IMR-90 (cell line): ENCODE results near the gene CDH3. TPM values are rescaled to one million over a fixed set of nuclear protein-coding genes. Genes with fewer than 3 reads are reported as not detected.

ENCODE experiments used
- ATAC-seq: fragments of 200-7000 bp; cut with Tn5 transposase; 2 replicates; pipeline ENCODE4 v1.9.1; 2020; ENCODE audit warnings: low read depth, mild to moderate bottlenecking, moderate library complexity
- BruUV-seq: library from RNA; stranded (reverse); fragments of 400-500 nt; replicated peaks from 2 replicates; lab custom pipeline; 2021; lab: Mats Ljungman, UMichigan
- CTCF ChIA-PET: fragments of 300-600 bp; formaldehyde crosslinking; extraction: SDS; loops from one replicate; lab custom pipeline; 2021; ENCODE audit warnings: antibody characterized with exemption; lab: Yijun Ruan, JAX
- POLR2A ChIA-PET: fragments of 300-600 bp; sonication (Branson Sonifier 250); formaldehyde crosslinking; loops from one replicate; lab custom pipeline; 2022; ENCODE audit warnings: antibody characterized with exemption; ENCODE audit not compliant: unreplicated experiment; lab: Charles Lee
- DNase-seq: peaks from one replicate; pipeline ENCODE4 v3.0.0; 2013
- H2AFZ ChIP-seq: replicated peaks from 2 replicates; pipeline ENCODE3; 2013; ENCODE audit warnings: low read length, mild to moderate bottlenecking; ENCODE audit not compliant: poor library complexity
- H2AK5ac ChIP-seq: 2 replicates; pipeline ENCODE4 v1.6.1; 2013; ENCODE audit warnings: low read depth, low read length, inconsistent platforms
- H2AK9ac ChIP-seq: replicated peaks from 2 replicates; pipeline ENCODE3; 2013; ENCODE audit warnings: mild to moderate bottlenecking, low read depth, low read length, moderate library complexity; ENCODE audit not compliant: poor library complexity
- H2BK120ac ChIP-seq: 2 replicates; pipeline ENCODE4 v1.6.1; 2013; ENCODE audit warnings: low read depth, low read length, inconsistent platforms
- H2BK15ac ChIP-seq: 3 replicates; pipeline ENCODE4 v1.6.1; 2013; ENCODE audit warnings: low read depth, low read length, inconsistent platforms
- H2BK20ac ChIP-seq: 2 replicates; pipeline ENCODE4 v1.6.1; 2013; ENCODE audit warnings: low read depth, mild to moderate bottlenecking, inconsistent platforms, low read length, moderate library complexity
- H2BK5ac ChIP-seq: 2 replicates; pipeline ENCODE4 v1.6.1; 2013; ENCODE audit warnings: mild to moderate bottlenecking, low read depth, low read length, inconsistent platforms; ENCODE audit not compliant: poor library complexity, severe bottlenecking
- H3K14ac ChIP-seq: replicated peaks from 2 replicates; pipeline ENCODE4 v1.6.1; 2013; ENCODE audit warnings: low read depth, low read length, inconsistent platforms
- H3K18ac ChIP-seq: 2 replicates; pipeline ENCODE4 v1.6.1; 2013; ENCODE audit warnings: low read depth, low read length, control low read depth
- H3K23ac ChIP-seq: 2 replicates; pipeline ENCODE4 v1.6.1; 2013; ENCODE audit warnings: low read depth, low read length, inconsistent platforms
- H3K27ac ChIP-seq: 2 replicates; pipeline ENCODE4 v1.5.1; 2013; ENCODE audit warnings: mild to moderate bottlenecking, control low read depth, low read length; ENCODE audit not compliant: insufficient read depth
- H3K27me3 ChIP-seq: 2 replicates; pipeline ENCODE4 v1.6.1; 2013; ENCODE audit warnings: low read length; ENCODE audit not compliant: control insufficient read depth, insufficient read depth
- H3K36me3 ChIP-seq: 2 replicates; pipeline ENCODE4 v1.6.1; 2013; ENCODE audit warnings: low read length, mixed read lengths; ENCODE audit not compliant: control insufficient read depth, insufficient read depth
- H3K4ac ChIP-seq: 2 replicates; pipeline ENCODE4 v1.6.1; 2013; ENCODE audit warnings: low read depth, low read length, inconsistent platforms
- H3K4me1 ChIP-seq: 2 replicates; pipeline ENCODE4 v1.6.1; 2013; ENCODE audit warnings: low read length, mixed read lengths; ENCODE audit not compliant: control insufficient read depth, insufficient read depth
- H3K4me2 ChIP-seq: 2 replicates; pipeline ENCODE4 v1.6.1; 2013; ENCODE audit warnings: low read depth, mild to moderate bottlenecking, control low read depth, low read length, moderate library complexity
- H3K4me3 ChIP-seq: 2 replicates; pipeline ENCODE4 v1.5.1; 2013; ENCODE audit warnings: low read depth, mild to moderate bottlenecking, control low read depth, low read length, moderate library complexity; ENCODE audit not compliant: insufficient read depth
- H3K56ac ChIP-seq: 2 replicates; pipeline ENCODE4 v1.6.1; 2013; ENCODE audit warnings: low read length, inconsistent platforms; ENCODE audit not compliant: insufficient read depth; ENCODE audit errors: extremely low read depth
- H3K79me1 ChIP-seq, 2 experiments: 2 replicates each; pipeline ENCODE4 v1.6.1; 2013; ENCODE audit warnings: low read length in 2 of 2, inconsistent platforms in 1 of 2, low read depth in 1 of 2
- H3K9ac ChIP-seq: 2 replicates; pipeline ENCODE4 v1.6.1; 2013; ENCODE audit warnings: low read depth, low read length, control low read depth
- H3K9me1 ChIP-seq: 2 replicates; pipeline ENCODE4 v1.6.1; 2013; ENCODE audit warnings: low read length, inconsistent platforms; ENCODE audit not compliant: insufficient read depth
- H3K9me3 ChIP-seq: 2 replicates; pipeline ENCODE4 v1.6.1; 2013; ENCODE audit warnings: low read length; ENCODE audit not compliant: control insufficient read depth, insufficient read depth
- H4K20me1 ChIP-seq: 2 replicates; pipeline ENCODE4 v1.6.1; 2013; ENCODE audit warnings: low read length, inconsistent platforms; ENCODE audit not compliant: insufficient read depth
- H4K5ac ChIP-seq: 2 replicates; pipeline ENCODE4 v1.6.1; 2013; ENCODE audit warnings: mild to moderate bottlenecking, low read depth, low read length, control low read depth
- H4K8ac ChIP-seq, 2 experiments: 2 replicates each; pipeline ENCODE4 v1.6.1; 2013; ENCODE audit warnings: low read depth in 2 of 2, low read length in 2 of 2, control low read depth in 1 of 2, inconsistent platforms in 1 of 2
- H4K91ac ChIP-seq: 2 replicates; pipeline ENCODE4 v1.6.1; 2013; ENCODE audit warnings: low read depth, low read length, inconsistent platforms; ENCODE audit not compliant: insufficient read depth
- BHLHE40 ChIP-seq: fragments of 150-350 bp; IDR thresholded peaks from 2 replicates; pipeline ENCODE4 v1.6.1; 2016; ENCODE audit warnings: mild to moderate bottlenecking, low read depth, low read length
- CEBPB ChIP-seq: IDR thresholded peaks from 2 replicates; pipeline ENCODE4 v1.6.1; 2012; ENCODE audit warnings: low read depth, low read length, improper control_type of control experiment
- CHD1 ChIP-seq: IDR thresholded peaks from 2 replicates; pipeline ENCODE4 v1.6.1; 2012; ENCODE audit warnings: low read depth, low read length, improper control_type of control experiment
- CTCF ChIP-seq: conservative IDR thresholded peaks from 2 replicates; pipeline ENCODE4 v1.5.1; 2012; ENCODE audit warnings: mild to moderate bottlenecking, low read depth, low read length, improper control_type of control experiment
- ELK1 ChIP-seq: fragments of 150-350 bp; IDR thresholded peaks from 2 replicates; pipeline ENCODE4 v1.6.1; 2016; ENCODE audit warnings: low read depth, mild to moderate bottlenecking, low read length, moderate library complexity, borderline replicate concordance
- FOS ChIP-seq: fragments of 150-350 bp; IDR thresholded peaks from 2 replicates; pipeline ENCODE4 v1.6.1; 2016; ENCODE audit warnings: low read depth, low read length
- MAFK ChIP-seq: IDR thresholded peaks from 2 replicates; pipeline ENCODE4 v1.6.1; 2012; ENCODE audit warnings: low read depth, low read length, improper control_type of control experiment
- MAZ ChIP-seq: IDR thresholded peaks from 2 replicates; pipeline ENCODE4 v1.6.1; 2012; ENCODE audit warnings: low read depth, mild to moderate bottlenecking, low read length, improper control_type of control experiment, moderate library complexity, borderline replicate concordance
- MXI1 ChIP-seq: IDR thresholded peaks from 2 replicates; pipeline ENCODE4 v1.6.1; 2012; ENCODE audit warnings: low read depth, mild to moderate bottlenecking, low read length, moderate library complexity, borderline replicate concordance
- NFE2L2 ChIP-seq: fragments of 150-350 bp; IDR thresholded peaks from 2 replicates; pipeline ENCODE4 v1.6.1; 2016; ENCODE audit warnings: low read depth, mild to moderate bottlenecking, low read length
- POLR2A ChIP-seq: IDR thresholded peaks from 2 replicates; pipeline ENCODE4 v1.6.1; 2012; ENCODE audit warnings: mild to moderate bottlenecking, low read depth, low read length
- RAD21 ChIP-seq: IDR thresholded peaks from 2 replicates; pipeline ENCODE4 v1.6.1; 2012; ENCODE audit warnings: low read length, improper control_type of control experiment
- RCOR1 ChIP-seq: IDR thresholded peaks from 2 replicates; pipeline ENCODE4 v1.6.1; 2012; ENCODE audit warnings: mild to moderate bottlenecking, low read length, improper control_type of control experiment; ENCODE audit not compliant: insufficient replicate concordance
- RFX5 ChIP-seq: IDR thresholded peaks from 2 replicates; pipeline ENCODE4 v1.8.0; 2012; ENCODE audit warnings: low read depth, mild to moderate bottlenecking, low read length, moderate library complexity
- SMC3 ChIP-seq: fragments of 150-350 bp; IDR thresholded peaks from 2 replicates; pipeline ENCODE4 v1.6.1; 2016; ENCODE audit warnings: low read depth, mild to moderate bottlenecking, antibody characterized with exemption, low read length, moderate library complexity
- USF2 ChIP-seq: fragments of 150-350 bp; IDR thresholded peaks from 2 replicates; pipeline ENCODE4 v1.6.1; 2017; ENCODE audit warnings: mild to moderate bottlenecking, antibody characterized with exemption, low read length, low read depth
- WGBS, 2 experiments: methylation state at CpG; one replicate each; pipeline versions ENCODE4 v1.1.5 to v1.1.7; 2013; ENCODE audit warnings: missing lambda C conversion rate in 2 of 2; ENCODE audit not compliant: insufficient read length in 1 of 2; ENCODE audit errors: extremely low coverage in 2 of 2; 5-methylcytosine and 5-hydroxymethylcytosine counted together
- dilution Hi-C: fragments of 300-500 bp; cut with HindIII; formaldehyde crosslinking; loops from one replicate; pipeline ENCODE4 v1.14.3; 2018; ENCODE audit warnings: low sequenced_read_pairs; ENCODE audit not compliant: unreplicated experiment
- in situ Hi-C: fragments of 300-500 bp; cut with MboI; formaldehyde crosslinking; loops from 3 replicates; pipeline ENCODE4 v1.14.3; 2019; ENCODE audit warnings: low sequenced_read_pairs, inconsistent platforms, mixed read lengths
- intact Hi-C: fragments of 100-400 bp; cut with micrococcal nuclease; formaldehyde crosslinking; loops from 2 replicates; pipeline ENCODE4 v1.10.0; 2022
- polyA plus RNA-seq, 3 experiments: library from polyadenylated mRNA; depleted of rRNA; stranded (reverse); fragments of >200 nt; gene quantifications; 2 replicates each; pipeline ENCODE4 v1.2.3, GENCODE V29; 2012; ENCODE audit warnings: low replicate concordance in 1 of 3
- total RNA-seq: library from RNA; depleted of rRNA; stranded (reverse); fragments of >200 nt; gene quantifications from 2 replicates; pipeline ENCODE4 v1.2.3, GENCODE V29; 2012

CDH3 gene
- total and polyA plus RNA-seq, 2 of the 4 experiments (the other 2 are of a cell fraction) = not detected

GRCh38 chr16:68658341-68658973 lies 13.3 kb downstream of the CDH3 start:
- no peak overlapping the region for H3K4me3 ChIP-seq
- H3K23ac ChIP-seq = no peak overlapping the region
- dilution Hi-C loops = no loop called here
- H3K27ac ChIP-seq = no peak overlapping the region
- H3K4me1 ChIP-seq = peaks cover 4% of the 10 kb centered on the region; the same call in 1 of the 2 replicates
- H2AK9ac ChIP-seq = no peak overlapping the region
- H3K4me2 ChIP-seq = no peak overlapping the region
- no peak overlapping the region for H4K91ac ChIP-seq
- H2BK120ac ChIP-seq = no peak overlapping the region
- no peaks in the 10 kb centered on the region for H3K9me3 ChIP-seq
- intact Hi-C loops = no loop called here
- no peak overlapping the region for H2BK15ac ChIP-seq
- WGBS, 2 experiments = 30% methylated on average over 5 of the region's 13 CpGs; no CpG with 5 or more reads in 1 of the 2 experiments
- peak overlapping the region; percentile 49 for H2AFZ ChIP-seq
- TF ChIP-seq FOS (no peak), ELK1 (no peak), CHD1 (no peak), BHLHE40 (no peak), RCOR1 (no peak), RAD21 (no peak), MXI1 (no peak), POLR2A (no peak), SMC3 (no peak), MAFK (no peak), RFX5 (no peak), USF2 (no peak), CEBPB (no peak), NFE2L2 (no peak), CTCF (no peak), MAZ (no peak)
- no peak overlapping the region for H3K56ac ChIP-seq
- H3K79me1 ChIP-seq = no peaks in the 10 kb centered on the region
- H3K9me1 ChIP-seq = no peaks in the 10 kb centered on the region
- no peaks in the 10 kb centered on the region for H3K36me3 ChIP-seq
- H3K18ac ChIP-seq = no peak overlapping the region; the same call in 1 of the 2 replicates
- no peak overlapping the region for H3K4ac ChIP-seq
- ATAC-seq (peak; percentile 83), DNase-seq (peak; percentile 50)
- in situ Hi-C loops = no loop called here
- no peak overlapping the region for H2BK5ac ChIP-seq
- no peak overlapping the region for H3K9ac ChIP-seq
- CTCF ChIA-PET = interaction anchor here (1.3 kb wide), 1 partner anchor 10 kb away, joined by 6 read pairs; no protein-coding TSS in a partner anchor
- no peaks in the 10 kb centered on the region; the same call in 1 of the 2 replicates for H3K27me3 ChIP-seq
- no peak overlapping the region for H2AK5ac ChIP-seq
- POLR2A ChIA-PET = no interaction called here
- no peak overlapping the region for H4K8ac ChIP-seq
- H4K20me1 ChIP-seq = no peaks in the 10 kb centered on the region
- no peak overlapping the region for H3K14ac ChIP-seq
- BruUV-seq = no TSS peak
- no peak overlapping the region for H4K5ac ChIP-seq
- no peak overlapping the region for H2BK20ac ChIP-seq
